H9 (cell line): ENCODE measurements around the gene PAX8. TPM values are rescaled to one million over a fixed set of nuclear protein-coding genes. Genes with fewer than 3 reads are reported as not detected.

Experiments
- DNase-seq: peaks from one replicate; pipeline ENCODE4 v3.0.0-alpha.2; 2017
- H2AFZ ChIP-seq: one replicate; pipeline ENCODE4 v1.6.1; 2013; ENCODE audit warnings: mild to moderate bottlenecking, low read length, control low read depth, moderate library complexity
- H2AK5ac ChIP-seq: 2 replicates; pipeline ENCODE4 v1.6.1; 2013; ENCODE audit warnings: low read length, control low read depth, mixed read lengths; ENCODE audit not compliant: insufficient read length
- H2BK120ac ChIP-seq: one replicate; pipeline ENCODE4 v1.6.1; 2013; ENCODE audit warnings: low read depth, mild to moderate bottlenecking, low read length, control low read depth, inconsistent platforms; ENCODE audit not compliant: poor library complexity, severe bottlenecking
- H2BK12ac ChIP-seq: 2 replicates; pipeline ENCODE4 v1.6.1; 2013; ENCODE audit warnings: low read length, control low read depth, mixed read lengths, low read depth; ENCODE audit not compliant: insufficient read length
- H2BK15ac ChIP-seq: 2 replicates; pipeline ENCODE4 v1.6.1; 2013; ENCODE audit warnings: low read depth, low read length, control low read depth
- H2BK20ac ChIP-seq: one replicate; pipeline ENCODE4 v1.6.1; 2013; ENCODE audit warnings: low read depth, mild to moderate bottlenecking, low read length, control low read depth, inconsistent platforms; ENCODE audit not compliant: poor library complexity, severe bottlenecking
- H2BK5ac ChIP-seq: 2 replicates; pipeline ENCODE4 v1.6.1; 2013; ENCODE audit warnings: low read length, control low read depth, mixed read lengths; ENCODE audit not compliant: insufficient read length
- H3K14ac ChIP-seq: 2 replicates; pipeline ENCODE4 v1.6.1; 2013; ENCODE audit warnings: low read length, control low read depth; ENCODE audit not compliant: insufficient read depth
- H3K18ac ChIP-seq: 2 replicates; pipeline ENCODE4 v1.6.1; 2013; ENCODE audit warnings: low read depth, mild to moderate bottlenecking, mixed read lengths, low read length, control low read depth; ENCODE audit not compliant: insufficient read length
- H3K23ac ChIP-seq: 2 replicates; pipeline ENCODE4 v1.6.1; 2013; ENCODE audit warnings: low read length, control low read depth, mixed read lengths, low read depth; ENCODE audit not compliant: insufficient read length
- H3K23me2 ChIP-seq: 2 replicates; pipeline ENCODE4 v1.6.1; 2013; ENCODE audit warnings: low read depth, mild to moderate bottlenecking, mixed read lengths, low read length, control low read depth; ENCODE audit not compliant: insufficient read length, poor library complexity, severe bottlenecking
- H3K27ac ChIP-seq: 2 replicates; pipeline ENCODE4 v1.5.1; 2013; ENCODE audit warnings: low read length, control low read depth, mixed read lengths, low read depth; ENCODE audit not compliant: insufficient read length
- H3K27me3 ChIP-seq: 2 replicates; pipeline ENCODE4 v1.6.1; 2013; ENCODE audit warnings: low read length, control low read depth, inconsistent platforms; ENCODE audit not compliant: insufficient read depth
- H3K4ac ChIP-seq: 2 replicates; pipeline ENCODE4 v1.6.1; 2013; ENCODE audit warnings: low read depth, mild to moderate bottlenecking, control low read depth, inconsistent platforms, low read length, moderate library complexity
- H3K4me1 ChIP-seq: 2 replicates; pipeline ENCODE4 v1.6.1; 2013; ENCODE audit warnings: low read length, control low read depth, inconsistent platforms; ENCODE audit not compliant: insufficient read depth
- H3K4me2 ChIP-seq: 2 replicates; pipeline ENCODE4 v1.6.1; 2013; ENCODE audit warnings: low read length, control low read depth, mixed read lengths; ENCODE audit not compliant: insufficient read length, insufficient read depth
- H3K56ac ChIP-seq: 2 replicates; pipeline ENCODE4 v1.6.1; 2013; ENCODE audit warnings: low read depth, mild to moderate bottlenecking, mixed read lengths, low read length, control low read depth; ENCODE audit not compliant: insufficient read length
- H3K79me1 ChIP-seq: 2 replicates; pipeline ENCODE4 v1.6.1; 2013; ENCODE audit warnings: low read depth, mild to moderate bottlenecking, moderate library complexity, low read length, control low read depth, inconsistent platforms; ENCODE audit not compliant: insufficient read depth, poor library complexity, severe bottlenecking
- H3K79me2 ChIP-seq: 2 replicates; pipeline ENCODE4 v1.6.1; 2013; ENCODE audit warnings: low read length, control low read depth, inconsistent platforms; ENCODE audit not compliant: insufficient read depth
- H3K9ac ChIP-seq: 2 replicates; pipeline ENCODE4 v1.6.1; 2013; ENCODE audit warnings: low read length, control low read depth, mixed read lengths; ENCODE audit not compliant: insufficient read length; ENCODE audit errors: extremely low read depth
- H3K9me3 ChIP-seq: one replicate; pipeline ENCODE4 v1.6.1; 2013; ENCODE audit warnings: low read depth, low read length, inconsistent platforms; ENCODE audit not compliant: control insufficient read depth
- H3T11ph ChIP-seq: one replicate; pipeline ENCODE4 v1.6.1; 2013; ENCODE audit warnings: mild to moderate bottlenecking, low read length, control low read depth, inconsistent platforms
- H4K20me1 ChIP-seq: one replicate; pipeline ENCODE4 v1.6.1; 2013; ENCODE audit not compliant: control insufficient read depth, insufficient read length, insufficient read depth
- H4K5ac ChIP-seq: 2 replicates; pipeline ENCODE4 v1.6.1; 2013; ENCODE audit warnings: low read depth, mild to moderate bottlenecking, mixed read lengths, low read length, control low read depth; ENCODE audit not compliant: insufficient read length
- H4K8ac ChIP-seq: replicated peaks from 2 replicates; pipeline ENCODE4 v1.6.1; 2013; ENCODE audit warnings: low read length, control low read depth, mixed read lengths, low read depth; ENCODE audit not compliant: insufficient read length
- H4K91ac ChIP-seq: 2 replicates; pipeline ENCODE4 v1.6.1; 2013; ENCODE audit warnings: low read depth, mild to moderate bottlenecking, moderate library complexity, mixed read lengths, low read length, control low read depth; ENCODE audit not compliant: insufficient read length
- H3K27ac Mint-ChIP-seq, 3 experiments: 2 replicates in 2 of 3; 3 replicates in 1 of 3; pipeline ENCODE4 v1.8.0; 2020 to 2021; ENCODE audit warnings: mixed read lengths in 3 of 3, mild to moderate bottlenecking in 1 of 3, moderate library complexity in 1 of 3
- H3K27me3 Mint-ChIP-seq: 2 replicates; pipeline ENCODE4 v1.8.0; 2021; ENCODE audit warnings: low read depth, mild to moderate bottlenecking, moderate library complexity, mixed read lengths
- H3K36me3 Mint-ChIP-seq, 3 experiments: 2 replicates in 2 of 3; 3 replicates in 1 of 3; pipeline ENCODE4 v1.8.0; 2020 to 2021; ENCODE audit warnings: low read depth in 3 of 3, mixed read lengths in 3 of 3; ENCODE audit not compliant: insufficient read depth in 1 of 3
- H3K4me1 Mint-ChIP-seq, 2 experiments: 2 replicates each; pipeline ENCODE4 v1.8.0; 2020; ENCODE audit warnings: mixed read lengths in 2 of 2
- H3K4me3 Mint-ChIP-seq, 2 experiments: 2 replicates in 1 of 2; 3 replicates in 1 of 2; pipeline ENCODE4 v1.8.0; 2020 to 2021; ENCODE audit warnings: mild to moderate bottlenecking in 2 of 2, mixed read lengths in 2 of 2, moderate library complexity in 1 of 2
- H3K9me3 Mint-ChIP-seq, 2 experiments: 2 replicates in 1 of 2; 3 replicates in 1 of 2; pipeline ENCODE4 v1.8.0; 2020; ENCODE audit warnings: mild to moderate bottlenecking in 2 of 2, mixed read lengths in 2 of 2, moderate library complexity in 1 of 2
- CTCF ChIP-seq: fragments of 200-600 bp; sonication (generic); conservative IDR thresholded peaks from 3 replicates; pipeline ENCODE4 v1.8.0; 2021; ENCODE audit warnings: antibody characterized with exemption, mild to moderate bottlenecking
- WGBS: extraction: QIAGEN DNeasy Blood & Tissue Kit; methylation state at CpG from one replicate; pipeline ENCODE4 v1.1.7; 2013; ENCODE audit warnings: missing lambda C conversion rate, low lambda C conversion rate, mixed read lengths; ENCODE audit not compliant: insufficient read length; ENCODE audit errors: extremely low coverage; 5-methylcytosine and 5-hydroxymethylcytosine counted together
- total RNA-seq: library from RNA; stranded (reverse); gene quantifications from 2 replicates; pipeline ENCODE4 v1.2.1, GENCODE V29; 2021

The PAX8 gene
- total RNA-seq, 1 experiment from 2014 or later = not detected

DNA sequence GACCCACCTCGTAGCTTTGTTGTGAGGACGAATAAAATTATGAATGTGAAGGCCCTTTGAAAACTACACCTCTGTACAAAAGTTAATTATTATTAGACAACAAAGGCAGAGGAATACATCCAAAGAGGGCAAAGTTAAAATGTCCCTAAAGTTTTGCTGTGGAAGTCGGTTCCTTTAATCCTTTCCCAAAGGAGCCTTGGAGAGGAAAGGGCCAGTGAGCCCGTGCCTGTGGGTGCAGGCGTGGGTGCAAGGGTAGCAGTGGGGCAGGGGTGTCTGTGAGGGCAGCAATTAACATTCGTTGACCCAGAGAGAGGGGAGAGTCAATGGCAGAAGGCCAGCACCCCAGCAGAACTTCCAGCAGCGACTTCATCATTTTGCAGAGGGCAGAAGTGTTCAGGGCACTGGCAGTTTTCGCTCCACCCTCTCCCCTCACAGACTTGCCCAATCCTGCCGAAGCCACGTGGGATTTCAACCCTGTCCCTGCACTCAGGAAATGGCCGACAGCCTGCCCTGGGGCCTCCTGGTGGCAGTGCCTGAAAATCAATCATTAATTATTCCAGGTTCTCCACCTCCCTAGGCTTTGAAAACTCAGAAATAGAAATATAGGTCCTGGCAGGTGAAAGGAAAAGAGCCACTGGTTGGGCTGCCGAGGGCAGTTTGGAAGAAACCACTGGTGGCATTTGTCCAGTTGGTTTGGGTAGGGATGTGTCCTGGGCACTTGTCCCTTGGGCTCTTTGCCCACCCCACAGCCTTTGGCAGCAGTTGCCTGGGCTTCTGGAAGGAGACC, 4.2 kb upstream of the PAX8 start:
- peaks cover 83% of the 10 kb centered on the region for H3K27me3 Mint-ChIP-seq
- peak; percentile 51 for DNase-seq

More for the DNA sequence above, 4.2 kb upstream of the PAX8 start:
- H4K8ac ChIP-seq = no peak overlapping the region
- no peaks in the 10 kb centered on the region; the same call in 1 of the 2 replicates for H3K79me2 ChIP-seq
- no CpG with 5 or more reads among the region's 12 CpGs for WGBS
- no peak overlapping the region for H3T11ph ChIP-seq
- H3K4ac ChIP-seq = no peak overlapping the region
- H4K91ac ChIP-seq = no peak overlapping the region
- H3K56ac ChIP-seq = no peak overlapping the region
- no peaks in the 10 kb centered on the region for H3K36me3 Mint-ChIP-seq
- peak overlapping the region; percentile 37 for H3K14ac ChIP-seq
- no peaks in the 10 kb centered on the region for H3K9me3 ChIP-seq
- peak; percentile 40; the same call in 2 of the 3 replicates for TF ChIP-seq CTCF
- no peaks in the 10 kb centered on the region for H3K79me1 ChIP-seq
- no peak overlapping the region for H2BK120ac ChIP-seq
- H3K23me2 ChIP-seq = peaks cover 6% of the 10 kb centered on the region
- H2BK12ac ChIP-seq = no peak overlapping the region
- H2BK20ac ChIP-seq = no peak overlapping the region
- no peak overlapping the region for H2BK5ac ChIP-seq
- no peak overlapping the region for H2BK15ac ChIP-seq
- peaks cover 2% of the 10 kb centered on the region; the same call in 1 of the 2 replicates for H3K4me1 ChIP-seq
- no peak overlapping the region for H4K5ac ChIP-seq
- H2AFZ ChIP-seq = no peak overlapping the region
- no peak overlapping the region for H3K23ac ChIP-seq
- H3K4me2 ChIP-seq = no peak overlapping the region
- peak overlapping the region in 1 of 2 experiments; percentile 55; a peak in 1 of 5 replicates for H3K4me3 Mint-ChIP-seq
- H3K18ac ChIP-seq = no peak overlapping the region
- H3K4me1 Mint-ChIP-seq = peaks cover 0 to 17% of the 10 kb centered on the region in 2 experiments; a peak in 3 of 4 replicates
- no peak overlapping the region for H3K27ac Mint-ChIP-seq
- H3K9ac ChIP-seq = no peak overlapping the region
- no peak overlapping the region for H3K27ac ChIP-seq
- no peaks in the 10 kb centered on the region for H3K9me3 Mint-ChIP-seq
- H4K20me1 ChIP-seq = no peaks in the 10 kb centered on the region
- peaks cover 30% of the 10 kb centered on the region for H3K27me3 ChIP-seq
- no peak overlapping the region for H2AK5ac ChIP-seq
